G401.6 (cell line): ENCODE results near the gene PROP1.
"Not testable (repeated sequence)": the region's sequence is repeated elsewhere in the genome, so short reads cannot be mapped to it uniquely, and the experiment has no call there.

Experiments used
- FAIRE-seq: peaks from 2 replicates; lab custom pipeline; 2012; peaks lifted over from hg19 to GRCh38; lab: Jason Lieb, UNC

Gene PROP1

GRCh38 chr5:177945145-177945544 lies 50.9 kb downstream of the PROP1 start:
- not testable (repeated sequence) for FAIRE-seq

DNA sequence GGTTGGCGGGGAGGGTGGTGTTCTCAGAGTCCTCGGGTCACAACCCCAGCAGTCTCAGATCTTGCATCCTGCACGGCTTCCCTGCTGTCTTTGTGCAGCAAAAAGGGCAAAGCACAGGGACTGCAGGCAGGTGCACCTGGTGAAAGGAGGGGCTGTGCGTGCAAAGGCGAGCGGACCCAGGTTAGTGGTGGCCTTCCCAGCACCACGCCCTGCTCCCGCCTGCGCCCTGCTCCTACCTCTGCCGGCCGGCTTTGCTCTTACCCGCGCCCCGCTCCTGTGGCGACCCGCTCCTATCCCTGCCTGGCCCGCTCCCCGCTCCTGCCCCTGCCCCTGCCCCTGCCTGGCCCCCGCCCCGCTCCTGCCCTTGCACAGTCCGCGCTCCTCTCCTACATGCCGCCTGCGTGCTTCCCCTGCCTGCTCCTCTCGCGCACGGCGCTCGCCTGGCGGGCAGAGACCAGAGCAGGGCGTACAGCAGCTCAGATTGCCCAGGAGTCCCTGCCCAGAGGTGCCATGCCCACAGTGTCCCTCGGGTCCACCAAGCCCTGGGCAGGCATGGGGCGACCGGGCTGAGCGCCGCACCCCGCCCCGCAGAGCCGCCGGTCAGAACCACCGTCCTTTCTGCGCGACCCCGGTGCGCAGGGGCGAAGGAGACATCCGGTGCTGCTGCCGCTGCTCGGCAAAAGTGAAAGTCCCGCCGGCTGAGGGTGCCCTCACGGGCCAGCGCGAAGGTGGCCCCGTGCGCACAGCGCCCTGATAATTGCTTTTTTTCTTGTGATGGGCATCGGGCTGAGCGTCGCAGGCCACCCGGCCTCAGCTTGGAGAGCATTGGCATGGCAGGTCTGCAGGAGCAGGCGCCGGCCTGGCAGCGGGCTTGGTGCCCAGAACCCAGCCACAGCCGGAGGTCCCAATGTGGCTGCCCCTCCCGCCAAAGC lies 52.0 kb downstream of the PROP1 start:
- FAIRE-seq, result not testable (repeated sequence)

GRCh38 chr5:177942896-177943295 lies 53.1 kb downstream of the PROP1 start:
- FAIRE-seq, result not testable (repeated sequence)
